ENCODE data around the gene CHST13. TPM values are rescaled to one million over a fixed set of nuclear protein-coding genes. Genes with fewer than 3 reads are reported as not detected.

CHST13 gene
- total RNA-seq, 8 experiments from 2014 or later: 0.28 to 1.6 (median 0.40) TPM; not detected in 5

DNA sequence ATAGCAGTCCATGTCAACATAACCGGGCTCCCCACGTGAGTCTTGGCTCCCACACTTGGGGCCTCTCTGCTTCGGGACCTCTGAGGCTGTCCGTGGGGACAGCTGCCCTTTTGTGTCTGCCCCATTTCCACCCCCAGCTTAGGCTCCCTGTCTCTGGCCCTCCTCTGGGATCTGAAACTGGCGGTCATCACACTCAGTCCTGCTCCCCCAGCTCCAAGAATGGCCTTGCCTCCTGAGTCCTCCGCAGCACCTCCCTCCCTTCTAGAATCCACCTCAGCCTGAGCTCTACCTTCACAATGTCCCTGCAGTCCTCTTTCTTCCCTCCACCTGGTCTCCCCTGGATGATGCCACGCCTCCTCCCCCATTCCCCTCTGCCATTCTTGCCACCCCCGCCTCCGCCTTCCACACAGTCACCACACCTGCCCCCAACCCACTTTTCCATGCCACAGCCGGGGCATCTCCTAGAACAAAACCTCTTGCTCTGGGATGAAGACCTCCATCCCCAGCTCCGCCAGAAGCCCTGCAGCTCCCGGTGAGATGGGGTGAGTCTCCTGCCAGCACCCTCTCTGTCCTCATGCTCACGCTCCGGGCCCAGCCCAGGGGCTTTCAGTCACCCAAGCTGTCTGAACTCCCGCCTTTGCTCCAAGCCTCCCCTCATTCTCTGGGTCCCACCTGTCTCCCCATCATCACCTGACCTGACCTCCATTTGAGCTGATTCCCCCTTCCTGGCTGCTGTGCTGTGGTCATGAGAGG lies 41.3 kb upstream of the CHST13 start:
- Histone ChIP-seq H3K4me3 (no peak overlapping the region), H3K27ac (no peak overlapping the region), H3K4me1 (replicated peaks in 1 of 2) (peaks cover 29 to 31% of the 10 kb centered on the region in 2 donors)
- WGBS, 10 experiments: 66 to 100% (median 88%) methylated on average over 1 to 7 of the region's 15 CpGs; no CpG with 5 or more reads in 5 of the 10 experiments
- ATAC-seq (replicated peaks in 6 of 8): no peak
- in situ Hi-C loops (cut with MboI; ENCODE audit: low pct_unique_long_range_greater_than_20kb in 2 of 9, low sequenced_read_pairs in 9 of 9, unreplicated experiment in 9 of 9): no loop called here

DNA sequence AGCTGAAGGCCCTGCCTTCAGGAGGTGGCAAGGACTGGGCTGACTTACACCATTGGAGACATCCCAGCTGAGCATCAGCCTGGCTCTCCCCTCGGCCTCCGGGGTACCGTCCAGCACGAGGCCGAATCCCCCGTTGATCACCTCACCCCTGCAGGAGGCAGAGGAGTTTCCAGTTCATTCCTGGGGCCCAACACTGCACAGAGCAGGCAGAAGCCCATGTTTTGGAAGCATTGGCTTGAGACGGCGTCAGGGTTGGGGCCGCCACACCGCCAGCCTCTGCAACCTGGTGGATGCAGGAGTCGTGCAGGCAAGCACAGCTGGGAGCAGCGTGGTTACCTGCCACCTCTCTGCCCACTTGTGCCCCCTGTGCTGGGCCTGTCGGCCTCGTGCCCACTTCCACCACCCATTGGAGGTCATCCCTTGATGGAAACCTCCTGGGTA lies 40.6 kb upstream of the CHST13 start:
- Histone ChIP-seq H3K4me3 (no peak overlapping the region), H3K4me1 (replicated peaks in 1 of 2) (peaks cover 29 to 31% of the 10 kb centered on the region in 2 donors), H3K27ac (no peak overlapping the region)
- no peak for ATAC-seq (replicated peaks in 6 of 8)
- in situ Hi-C loops (cut with MboI; ENCODE audit: low pct_unique_long_range_greater_than_20kb in 2 of 9, low sequenced_read_pairs in 9 of 9, unreplicated experiment in 9 of 9): no loop called here
- WGBS, 10 experiments: 59 to 100% (median 97%) methylated on average over 2 to 8 of the region's 14 CpGs; no CpG with 5 or more reads in 4 of the 10 experiments

DNA sequence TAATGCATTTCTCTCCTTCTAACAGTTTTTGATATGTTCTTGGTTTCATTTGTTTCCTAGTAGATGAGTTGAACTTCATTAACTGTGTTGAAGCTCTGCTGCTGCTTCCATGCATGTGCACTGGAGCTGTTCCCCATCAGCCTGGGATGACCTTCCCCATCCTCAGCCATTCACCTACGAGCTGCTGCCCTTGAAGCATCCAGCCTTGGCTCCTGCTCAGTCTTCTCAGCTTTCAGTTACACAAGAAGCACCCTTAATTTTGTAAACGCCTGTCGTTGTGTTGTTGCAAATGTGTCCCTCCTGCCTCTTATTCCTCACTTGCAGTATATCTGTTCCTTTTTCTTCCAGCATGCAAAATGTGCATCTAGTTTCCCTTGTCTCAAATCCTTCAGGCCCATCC lies 39.8 kb upstream of the CHST13 start:
- no peak for ATAC-seq (replicated peaks in 6 of 8)
- peaks cover 29 to 31% of the 10 kb centered on the region in 2 donors for H3K4me1 ChIP-seq (replicated peaks in 1 of 2)
- 58 to 81% (median 74%) methylated on average over 2 to 3 of the region's 3 CpGs; no CpG with 5 or more reads in 2 of the 10 experiments for WGBS, 10 experiments
- H3K4me3 ChIP-seq: no peak overlapping the region
- H3K27ac ChIP-seq: no peak overlapping the region
- in situ Hi-C loops (cut with MboI; ENCODE audit: low pct_unique_long_range_greater_than_20kb in 2 of 9, low sequenced_read_pairs in 9 of 9, unreplicated experiment in 9 of 9): no loop called here

DNA sequence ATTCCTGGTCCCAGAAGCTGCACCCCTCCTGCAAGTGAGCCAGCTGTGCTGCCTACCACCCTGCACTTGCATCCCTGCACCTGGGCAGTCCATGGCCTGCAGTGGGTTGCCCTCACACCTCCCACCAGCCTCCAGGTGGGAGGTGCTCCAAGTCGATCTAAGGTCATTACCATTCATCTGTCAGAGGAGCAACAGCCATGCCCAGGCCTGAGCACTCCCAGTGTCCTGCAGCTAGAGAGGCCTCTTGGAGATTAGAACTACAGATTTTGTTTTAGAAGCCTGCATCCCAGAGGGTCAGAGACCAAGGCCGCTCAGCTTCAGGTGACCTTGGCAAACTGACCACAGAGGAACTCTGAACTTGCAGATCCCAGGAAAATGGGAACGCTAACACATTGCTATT lies 39.3 kb upstream of the CHST13 start:
- in situ Hi-C loops (cut with MboI; ENCODE audit: low pct_unique_long_range_greater_than_20kb in 2 of 9, low sequenced_read_pairs in 9 of 9, unreplicated experiment in 9 of 9): no loop called here
- Histone ChIP-seq H3K27ac (no peak overlapping the region), H3K4me3 (no peak overlapping the region), H3K4me1 (replicated peaks in 1 of 2) (peaks cover 29 to 31% of the 10 kb centered on the region in 2 donors)
- ATAC-seq (replicated peaks in 6 of 8): no peak
- 50 to 100% (median 83%) methylated on average over 1 to 2 of the region's 3 CpGs; no CpG with 5 or more reads in 5 of the 10 experiments for WGBS, 10 experiments

DNA sequence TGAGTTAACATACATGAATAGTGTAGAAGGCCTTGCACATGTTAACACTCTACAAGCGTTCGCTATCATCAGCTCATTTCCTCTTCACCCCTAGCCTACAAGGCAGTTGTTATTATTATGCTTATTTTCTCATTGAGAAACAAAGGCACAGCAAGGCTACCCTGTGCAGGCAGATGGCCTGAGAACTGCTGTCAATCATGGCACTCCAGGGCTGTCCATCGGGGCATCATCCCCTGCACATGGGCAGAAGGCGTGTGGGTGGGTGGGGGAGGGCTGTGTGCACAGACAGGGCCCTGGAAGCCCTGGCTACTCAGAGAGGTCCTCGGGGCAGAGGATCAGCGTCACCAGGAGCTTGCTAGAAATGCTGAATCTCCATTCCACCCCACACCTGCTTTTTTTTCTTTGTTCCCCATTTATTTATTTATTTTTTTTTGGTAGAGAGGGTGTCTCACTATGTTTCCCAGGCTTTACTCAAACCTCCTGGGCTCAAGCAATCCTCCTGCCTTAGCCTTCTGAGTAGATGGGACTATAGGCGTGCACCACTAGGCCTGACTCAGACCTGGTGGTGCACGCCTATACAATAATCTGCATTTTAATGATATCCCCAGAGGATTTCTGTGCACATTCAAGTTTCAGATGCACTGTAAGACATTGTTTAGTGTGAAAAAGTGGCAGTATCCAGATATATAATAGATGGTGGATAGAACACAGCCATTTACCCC lies 38.6 kb upstream of the CHST13 start:
- Histone ChIP-seq H3K27ac (peak overlapping the region in 1 of 2 donors; percentile 4), H3K4me1 (replicated peaks in 1 of 2) (peaks cover 31 to 33% of the 10 kb centered on the region in 2 donors), H3K4me3 (no peak overlapping the region)
- ATAC-seq (replicated peaks in 6 of 8): peak in 7 of 8 experiments; percentile 41 to 82 (median 81)
- 0 to 100% (median 39%) methylated on average over 1 to 4 of the region's 8 CpGs; no CpG with 5 or more reads in 1 of the 10 experiments for WGBS, 10 experiments
- in situ Hi-C loops (cut with MboI; ENCODE audit: low pct_unique_long_range_greater_than_20kb in 2 of 9, low sequenced_read_pairs in 9 of 9, unreplicated experiment in 9 of 9): no loop called here

DNA sequence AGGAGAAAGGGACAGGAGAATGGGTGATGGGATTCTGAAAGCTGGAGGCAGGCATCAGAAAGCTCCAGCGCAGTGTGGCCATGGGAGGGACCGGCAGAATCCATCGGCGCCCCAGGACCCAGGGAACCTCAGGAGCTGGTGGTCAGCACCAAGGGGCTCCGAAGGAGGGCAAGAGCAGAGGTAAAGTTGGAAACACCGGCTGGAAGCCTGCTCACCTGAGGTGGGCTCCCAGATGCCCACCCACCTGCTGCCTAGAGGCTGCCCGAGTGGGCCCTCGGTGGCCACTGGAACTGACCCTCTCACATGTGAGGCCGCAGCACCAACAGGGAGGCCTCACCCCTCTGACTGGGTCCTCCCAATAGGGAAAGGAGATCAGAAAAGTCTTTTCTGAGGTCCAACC lies 38.0 kb upstream of the CHST13 start:
- WGBS, 10 experiments: 58 to 96% (median 86%) methylated on average over 2 to 5 of the region's 9 CpGs; no CpG with 5 or more reads in 5 of the 10 experiments
- ATAC-seq (replicated peaks in 6 of 8): no peak
- peaks cover 30 to 34% of the 10 kb centered on the region in 2 donors for H3K4me1 ChIP-seq (replicated peaks in 1 of 2)
- no peak overlapping the region for H3K4me3 ChIP-seq
- in situ Hi-C loops (cut with MboI; ENCODE audit: low pct_unique_long_range_greater_than_20kb in 2 of 9, low sequenced_read_pairs in 9 of 9, unreplicated experiment in 9 of 9): no loop called here
- no peak overlapping the region for H3K27ac ChIP-seq

DNA sequence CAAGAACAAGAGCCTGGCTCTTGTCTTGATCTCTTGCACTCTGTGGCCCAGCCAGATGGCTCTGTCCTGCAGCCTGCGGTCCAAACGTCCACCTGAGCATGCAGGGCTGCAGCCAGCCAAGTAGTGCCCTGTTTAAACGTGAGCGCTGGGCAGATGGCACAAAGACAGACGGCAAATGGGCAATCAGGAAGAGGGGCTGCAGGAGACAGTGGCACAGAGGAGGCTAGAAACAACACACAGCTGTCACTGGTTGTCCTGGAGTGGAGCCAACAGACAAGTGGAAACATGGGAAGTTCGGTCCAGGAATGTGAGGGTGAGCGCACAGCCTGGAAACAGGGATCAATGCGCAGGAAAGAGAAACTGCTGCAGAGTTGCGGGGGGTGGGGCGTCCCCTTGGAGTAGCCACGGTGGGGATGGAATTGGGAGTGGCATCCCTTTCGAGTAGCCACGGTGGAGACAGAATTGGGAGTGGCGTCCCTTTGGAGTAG lies 37.6 kb upstream of the CHST13 start:
- 16 to 90% (median 81%) methylated on average over 2 to 6 of the region's 14 CpGs; no CpG with 5 or more reads in 4 of the 10 experiments for WGBS, 10 experiments
- in situ Hi-C loops (cut with MboI; ENCODE audit: low pct_unique_long_range_greater_than_20kb in 2 of 9, low sequenced_read_pairs in 9 of 9, unreplicated experiment in 9 of 9): no loop called here
- Histone ChIP-seq H3K27ac (no peak overlapping the region), H3K4me1 (replicated peaks in 1 of 2) (peaks cover 26 to 29% of the 10 kb centered on the region in 2 donors), H3K4me3 (no peak overlapping the region)
- peak in 2 of 8 experiments; percentile 11 for ATAC-seq (replicated peaks in 6 of 8)

DNA sequence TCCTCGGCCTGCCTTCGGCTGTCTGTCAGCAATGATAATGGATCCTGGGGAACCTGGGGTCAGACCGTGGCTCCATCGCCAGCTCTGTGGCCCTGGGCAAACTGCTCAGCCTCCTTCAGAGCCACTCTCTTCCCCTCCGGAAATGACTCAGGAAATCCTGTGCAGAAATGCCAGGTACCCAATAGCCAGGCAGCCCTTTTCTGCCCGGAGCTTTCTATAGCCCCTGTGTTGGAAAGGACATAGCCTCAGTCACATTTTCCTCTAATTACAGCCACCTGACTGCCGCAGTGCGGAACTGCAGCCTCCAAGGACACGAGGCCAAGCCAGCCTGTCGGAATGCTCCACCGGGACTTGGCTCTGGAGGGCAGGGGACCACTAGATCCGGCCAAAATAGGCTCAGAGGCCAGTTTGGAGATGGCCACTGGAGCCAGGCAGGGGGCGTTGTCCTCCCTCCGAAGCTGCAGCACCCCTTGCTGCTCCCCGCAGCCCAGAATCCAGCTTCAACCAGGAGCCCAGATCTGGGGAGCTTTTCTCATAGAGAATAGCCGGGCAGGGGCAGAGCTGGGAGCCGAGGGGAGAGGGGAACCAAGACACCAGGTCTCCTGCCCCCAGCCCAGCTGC lies 36.7 kb upstream of the CHST13 start:
- peak in 6 of 8 experiments; percentile 12 to 59 (median 41) for ATAC-seq (replicated peaks in 6 of 8)

DNA sequence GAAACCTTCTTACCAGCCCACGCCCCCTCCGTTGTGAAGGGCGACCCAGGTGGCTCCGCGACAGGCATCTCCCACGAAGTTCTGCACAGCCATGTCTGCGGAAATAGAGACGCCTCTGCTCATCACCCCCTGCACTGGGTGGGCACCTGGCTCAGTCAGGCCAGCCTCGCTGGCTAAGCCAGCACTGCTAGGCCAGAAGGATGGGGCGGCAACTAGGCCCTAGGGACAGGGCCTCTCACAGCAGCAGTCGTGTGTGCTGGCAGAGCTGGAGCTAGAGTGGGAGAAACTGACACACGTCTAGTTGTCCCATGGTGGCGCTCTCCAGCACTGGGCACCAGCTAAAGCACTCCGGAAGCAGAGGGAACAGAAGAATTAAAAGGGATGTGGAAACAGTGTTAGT lies 35.8 kb upstream of the CHST13 start:
- Histone ChIP-seq H3K27ac (no peak overlapping the region), H3K4me1 (replicated peaks in 1 of 2) (peaks cover 24 to 25% of the 10 kb centered on the region in 2 donors), H3K4me3 (no peak overlapping the region)
- in situ Hi-C loops (cut with MboI; ENCODE audit: low pct_unique_long_range_greater_than_20kb in 2 of 9, low sequenced_read_pairs in 9 of 9, unreplicated experiment in 9 of 9): no loop called here
- no peak for ATAC-seq (replicated peaks in 6 of 8)
- WGBS, 10 experiments: 60 to 100% (median 87%) methylated on average over 1 to 6 of the region's 14 CpGs; no CpG with 5 or more reads in 2 of the 10 experiments

More for the DNA sequence above, 36.7 kb upstream of the CHST13 start:
- peaks cover 24 to 25% of the 10 kb centered on the region in 2 donors for H3K4me1 ChIP-seq (replicated peaks in 1 of 2)
- in situ Hi-C loops (cut with MboI; ENCODE audit: low pct_unique_long_range_greater_than_20kb in 2 of 9, low sequenced_read_pairs in 9 of 9, unreplicated experiment in 9 of 9): no loop called here
- H3K4me3 ChIP-seq: no peak overlapping the region
- H3K27ac ChIP-seq: no peak overlapping the region
- 3 to 86% (median 68%) methylated on average over 2 to 7 of the region's 17 CpGs; no CpG with 5 or more reads in 3 of the 10 experiments for WGBS, 10 experiments

DNA sequence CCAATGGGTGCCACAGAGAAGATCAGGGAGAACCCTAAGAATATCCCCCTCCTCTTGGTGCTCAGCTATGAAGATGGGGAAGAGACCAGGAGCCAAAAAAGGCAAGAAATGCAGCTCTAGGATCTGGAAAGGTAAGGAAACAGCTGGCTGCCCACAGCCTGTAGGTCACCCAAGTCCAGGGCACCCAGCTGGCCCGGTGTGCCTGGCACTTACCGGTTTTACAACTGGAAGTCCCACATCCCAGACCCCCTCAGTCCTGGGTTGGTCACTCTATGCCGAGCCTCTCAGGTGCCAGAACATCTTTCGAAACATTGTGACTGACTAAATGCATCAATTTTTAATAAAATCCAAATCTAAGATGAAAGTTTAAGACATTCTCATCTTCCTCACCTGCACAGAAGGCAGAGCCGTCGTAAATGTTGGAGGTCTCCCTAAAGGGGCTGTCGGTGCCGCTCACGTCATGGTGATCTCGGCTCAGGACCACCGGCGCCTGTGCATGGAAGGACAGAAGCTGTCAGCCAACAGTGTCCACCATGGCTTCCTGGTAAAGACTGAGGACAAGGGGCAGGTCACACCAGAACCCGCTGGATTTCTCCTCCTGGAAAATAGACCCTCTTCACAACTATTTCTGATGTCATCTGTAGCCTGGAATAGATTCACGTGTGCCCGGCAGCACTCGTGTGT lies 34.9 kb upstream of the CHST13 start:
- Histone ChIP-seq H3K4me1 (replicated peaks in 1 of 2) (peaks cover 28 to 29% of the 10 kb centered on the region in 2 donors), H3K4me3 (no peak overlapping the region), H3K27ac (no peak overlapping the region)
- no peak for ATAC-seq (replicated peaks in 6 of 8)
- in situ Hi-C loops (cut with MboI; ENCODE audit: low pct_unique_long_range_greater_than_20kb in 2 of 9, low sequenced_read_pairs in 9 of 9, unreplicated experiment in 9 of 9): no loop called here
- 60 to 100% (median 98%) methylated on average over 1 to 6 of the region's 16 CpGs; no CpG with 5 or more reads in 4 of the 10 experiments for WGBS, 10 experiments

DNA sequence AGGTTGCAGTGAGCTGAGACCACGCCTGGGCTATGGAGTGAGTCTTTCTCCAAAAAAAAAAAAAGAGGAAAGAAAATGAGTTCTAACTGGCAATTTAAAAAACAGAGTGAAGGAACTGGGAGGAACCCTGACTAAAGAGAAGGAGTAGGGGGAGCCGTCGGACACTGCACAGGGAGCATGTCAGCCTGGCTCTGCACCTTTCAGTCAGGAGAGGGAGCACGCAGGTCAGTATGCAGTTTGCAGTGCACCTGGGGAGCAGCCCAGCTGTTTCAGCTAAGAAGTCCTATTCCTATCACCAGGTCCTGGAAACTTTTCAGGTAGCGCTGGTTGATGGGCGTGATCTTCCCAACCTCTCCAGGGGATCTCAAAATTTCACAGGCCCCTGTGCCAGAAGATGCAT lies 33.3 kb upstream of the CHST13 start:
- WGBS, 10 experiments: 40 to 93% (median 80%) methylated on average over 1 to 6 of the region's 6 CpGs; no CpG with 5 or more reads in 1 of the 10 experiments
- Histone ChIP-seq H3K4me1 (replicated peaks in 1 of 2) (peaks cover 18 to 19% of the 10 kb centered on the region in 2 donors), H3K27ac (no peak overlapping the region), H3K4me3 (no peak overlapping the region)
- no peak for ATAC-seq (replicated peaks in 6 of 8)
- in situ Hi-C loops (cut with MboI; ENCODE audit: low pct_unique_long_range_greater_than_20kb in 2 of 9, low sequenced_read_pairs in 9 of 9, unreplicated experiment in 9 of 9): no loop called here

DNA sequence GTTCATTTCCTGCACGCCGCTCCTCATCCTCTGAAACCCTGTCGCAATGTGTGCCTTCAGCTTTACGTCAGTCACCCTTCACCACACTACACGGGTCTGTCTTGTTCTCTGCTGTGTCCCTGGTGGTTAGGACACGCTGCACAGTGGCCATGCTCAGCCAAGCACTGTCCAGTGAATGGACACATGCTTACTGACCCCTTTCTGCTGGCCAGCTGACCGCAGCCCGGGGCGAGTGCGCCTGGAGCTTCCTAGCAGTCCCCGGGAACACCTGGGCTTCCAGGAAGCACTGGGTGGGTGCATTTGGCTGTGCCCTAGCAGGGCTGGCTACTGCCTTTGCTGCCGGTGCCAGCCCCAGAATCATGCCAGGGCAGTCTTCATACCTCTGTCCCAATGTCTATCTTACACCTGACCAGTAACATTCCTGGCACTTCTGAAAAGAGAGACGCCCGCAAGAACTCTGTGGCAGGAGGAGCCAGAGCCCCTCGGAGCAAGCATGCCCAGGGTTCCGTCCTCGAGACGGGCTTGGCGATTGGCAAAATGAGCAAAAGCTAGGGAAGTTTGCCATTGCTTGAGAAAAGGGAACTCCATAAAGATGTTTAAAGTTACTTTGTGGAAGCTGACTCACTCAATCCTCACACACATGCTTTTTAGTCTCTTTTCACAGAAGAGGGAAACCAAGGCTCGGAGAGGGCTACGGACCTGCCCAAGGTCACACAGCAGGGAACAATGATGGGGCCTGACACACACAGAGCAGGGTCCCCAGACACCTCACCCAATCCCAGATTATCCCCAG lies 32.5 kb upstream of the CHST13 start:
- in situ Hi-C loops (cut with MboI; ENCODE audit: low pct_unique_long_range_greater_than_20kb in 2 of 9, low sequenced_read_pairs in 9 of 9, unreplicated experiment in 9 of 9): no loop called here
- 60 to 100% (median 83%) methylated on average over 1 to 16 of the region's 21 CpGs; no CpG with 5 or more reads in 1 of the 10 experiments for WGBS, 10 experiments
- H3K4me1 ChIP-seq (replicated peaks in 1 of 2): peaks cover 13 to 14% of the 10 kb centered on the region in 2 donors
- ATAC-seq (replicated peaks in 6 of 8): no peak
- no peak overlapping the region for H3K27ac ChIP-seq
- H3K4me3 ChIP-seq: no peak overlapping the region

Data from motor neuron (in vitro differentiated cells).